AG09319 (cell line): ENCODE results near the gene VGLL3.

Experiments
- DNase-seq: peaks from one replicate; pipeline ENCODE4 v3.0.0-alpha.2; 2010; ENCODE audit warnings: low read depth; ENCODE audit errors: extremely low read depth
- CTCF ChIP-seq: IDR thresholded peaks from 2 replicates; pipeline ENCODE4 v1.5.1; 2011; ENCODE audit warnings: low read depth, mild to moderate bottlenecking, inconsistent platforms, low read length, moderate library complexity

The VGLL3 gene

GRCh38 chr3:86996261-86996955, 5.5 kb upstream of the VGLL3 start:
- no peak for TF ChIP-seq CTCF
- DNase-seq = no peak

GRCh38 chr3:86995537-86995936, 4.6 kb upstream of the VGLL3 start:
- TF ChIP-seq CTCF = no peak
- peak; percentile 48 for DNase-seq

DNA sequence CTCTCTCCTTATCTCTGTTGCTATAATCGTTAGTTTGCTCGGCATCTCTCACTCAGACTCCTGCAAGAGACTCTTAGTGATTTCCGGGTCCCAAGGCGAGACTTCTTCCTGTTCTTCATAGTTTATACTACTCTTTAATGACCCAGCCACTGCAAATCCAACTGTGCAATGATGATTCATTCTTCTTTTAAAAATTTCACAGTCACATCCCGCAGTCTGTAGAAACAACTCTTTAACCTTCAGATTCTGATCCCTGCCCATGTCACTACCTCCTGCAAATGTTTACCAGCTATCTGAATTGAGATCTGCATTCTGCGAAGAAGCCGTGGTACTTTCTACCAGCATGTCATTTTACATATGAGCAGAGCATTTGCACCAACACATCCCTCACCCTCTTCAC, 2.8 kb upstream of the VGLL3 start:
- no peak for DNase-seq
- TF ChIP-seq CTCF = no peak

GRCh38 chr3:86991840-86992435, 989 bp upstream of the VGLL3 start:
- no peak for TF ChIP-seq CTCF
- no peak for DNase-seq

DNA sequence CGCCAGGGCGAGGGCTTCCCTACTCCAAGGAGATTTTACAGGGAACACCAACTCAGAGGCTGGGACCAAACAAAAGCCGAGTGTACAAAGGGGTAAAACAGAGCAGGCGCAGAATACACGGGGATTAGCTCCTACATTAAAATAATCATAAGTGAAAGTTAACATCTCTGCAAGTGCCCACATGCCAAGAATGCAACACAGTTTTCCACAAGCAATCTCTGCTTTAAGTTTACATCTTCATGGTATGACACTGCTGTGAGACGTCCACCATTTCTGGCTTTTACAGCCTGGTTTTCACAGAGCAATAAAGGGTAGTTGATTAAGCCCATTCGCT, 500 bp upstream of the VGLL3 start:
- no peak for DNase-seq
- TF ChIP-seq CTCF = no peak

DNA sequence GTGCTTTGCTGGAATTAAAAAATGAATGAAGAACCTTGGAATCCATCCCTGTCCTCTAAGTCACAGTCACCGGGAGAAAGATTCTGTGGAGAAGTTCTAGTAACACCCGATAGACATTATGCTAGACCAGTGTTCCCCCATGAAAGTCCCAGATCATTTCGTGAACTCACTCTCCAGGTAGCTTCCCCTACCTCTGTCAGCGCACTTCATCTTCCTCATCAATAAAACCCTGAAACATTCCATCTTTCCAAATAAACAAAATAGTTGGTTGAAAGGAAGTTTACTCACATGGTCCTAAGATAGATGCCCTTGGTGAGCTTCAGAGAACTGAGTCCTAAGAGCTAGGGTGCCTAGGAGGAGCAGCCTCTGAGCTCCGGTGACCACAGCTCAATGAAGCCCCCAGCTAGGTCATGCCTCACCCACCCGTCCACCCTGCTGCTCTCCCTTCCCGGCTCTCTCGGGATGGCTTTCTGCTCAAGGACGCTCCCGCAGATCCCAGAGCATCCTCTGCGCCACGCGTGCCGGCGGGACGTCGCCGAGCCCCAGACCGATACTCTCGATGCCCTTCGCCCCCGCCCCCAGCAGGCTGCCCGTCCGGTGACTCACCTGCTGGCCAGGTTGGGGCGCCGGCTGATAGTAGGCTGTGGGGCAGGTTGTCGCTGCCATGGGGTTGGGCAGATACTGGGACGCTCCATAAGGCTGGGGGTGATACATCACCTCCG, 776 bp downstream of the VGLL3 start:
- DNase-seq = no peak
- TF ChIP-seq CTCF = no peak

- no peak for TF ChIP-seq CTCF
- no peak for DNase-seq
These were observed 1.3 kb downstream of the VGLL3 start for GRCh38 chr3:86989611-86990010.
